Lower leg skin (tissue), 3 donors: Measurements from ENCODE around the gene SEPTIN8.

ENCODE experiments used
- POLR2A ChIP-seq, 2 donors: fragments of 450-650 bp; IDR thresholded peaks; one replicate each; pipeline ENCODE4 v1.6.1; 2016 to 2017; ENCODE audit warnings: antibody characterized with exemption in 2 of 2, mild to moderate bottlenecking in 1 of 2, moderate library complexity in 1 of 2
- TF ChIP-seq, protein P1 (sequence below), 3 donors: fragments of 450-650 bp; IDR thresholded peaks; one replicate each; pipeline ENCODE4 v1.5.1; 2016; ENCODE audit warnings: antibody characterized with exemption in 3 of 3, mild to moderate bottlenecking in 3 of 3, moderate library complexity in 2 of 3

DNA sequence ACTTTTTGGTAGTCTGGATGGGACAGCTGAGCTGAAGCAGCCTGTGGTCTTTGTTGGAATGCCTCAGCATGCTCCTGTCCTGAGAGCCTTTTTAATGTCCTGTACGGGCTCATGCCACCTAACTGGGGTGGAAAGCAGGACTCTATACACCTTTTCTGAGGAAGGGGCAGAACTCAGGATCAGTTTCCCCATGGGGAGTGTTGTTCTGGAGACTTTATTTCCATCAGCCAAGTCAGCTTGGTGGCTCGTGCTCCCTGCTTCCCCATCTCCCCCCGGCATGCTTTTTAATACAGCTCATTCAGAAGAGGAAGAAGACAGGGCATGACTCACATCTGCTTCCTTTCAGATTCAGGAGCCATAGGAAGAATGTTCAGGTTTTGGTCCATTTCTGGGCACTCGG, 5.1 kb upstream of the SEPTIN8 start:
- TF ChIP-seq, protein P1, sequence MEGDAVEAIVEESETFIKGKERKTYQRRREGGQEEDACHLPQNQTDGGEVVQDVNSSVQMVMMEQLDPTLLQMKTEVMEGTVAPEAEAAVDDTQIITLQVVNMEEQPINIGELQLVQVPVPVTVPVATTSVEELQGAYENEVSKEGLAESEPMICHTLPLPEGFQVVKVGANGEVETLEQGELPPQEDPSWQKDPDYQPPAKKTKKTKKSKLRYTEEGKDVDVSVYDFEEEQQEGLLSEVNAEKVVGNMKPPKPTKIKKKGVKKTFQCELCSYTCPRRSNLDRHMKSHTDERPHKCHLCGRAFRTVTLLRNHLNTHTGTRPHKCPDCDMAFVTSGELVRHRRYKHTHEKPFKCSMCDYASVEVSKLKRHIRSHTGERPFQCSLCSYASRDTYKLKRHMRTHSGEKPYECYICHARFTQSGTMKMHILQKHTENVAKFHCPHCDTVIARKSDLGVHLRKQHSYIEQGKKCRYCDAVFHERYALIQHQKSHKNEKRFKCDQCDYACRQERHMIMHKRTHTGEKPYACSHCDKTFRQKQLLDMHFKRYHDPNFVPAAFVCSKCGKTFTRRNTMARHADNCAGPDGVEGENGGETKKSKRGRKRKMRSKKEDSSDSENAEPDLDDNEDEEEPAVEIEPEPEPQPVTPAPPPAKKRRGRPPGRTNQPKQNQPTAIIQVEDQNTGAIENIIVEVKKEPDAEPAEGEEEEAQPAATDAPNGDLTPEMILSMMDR (IDR thresholded peaks at IDR 0.05), result no peak
- TF ChIP-seq POLR2A (IDR thresholded peaks at IDR 0.05), result no peak
